Iris pigment epithelial cell (primary cell): ENCODE measurements around the gene ZNF749.

ENCODE experiments used
- DNase-seq: peaks from one replicate; pipeline ENCODE4 v3.0.0-alpha.2; 2011; ENCODE audit warnings: low read depth

The ZNF749 gene

GRCh38 chr19:57435062-57435978 lies at the start of gene ZNF749:
TSS of gene ZNF749 (plus strand) at chr19:57435325. CDS start at chr19:57435579, 254 bp downstream.
- DNase-seq = peak; percentile 98

- DNase-seq = no peak
Observed at GRCh38 chr19:57389194-57389729, 45.9 kb upstream of the ZNF749 start.

- peak; percentile 99 for DNase-seq
Observed at GRCh38 chr19:57389730-57390598, 45.2 kb upstream of the ZNF749 start, which contains the start of gene ZNF548. TSS of gene ZNF548 (plus strand) at chr19:57389854. CDS start at chr19:57390100, 246 bp downstream.

GRCh38 chr19:57395710-57396109 lies 39.4 kb upstream of the ZNF749 start:
- DNase-seq = no peak

GRCh38 chr19:57398868-57399267 lies 36.3 kb upstream of the ZNF749 start:
- no peak for DNase-seq

GRCh38 chr19:57403737-57404563 lies 31.2 kb upstream of the ZNF749 start:
- no peak for DNase-seq

- peak; percentile 53 for DNase-seq
Observed at GRCh38 chr19:57406516-57407123, 28.5 kb upstream of the ZNF749 start.

- DNase-seq = peak; percentile 98
Observed at GRCh38 chr19:57410877-57411671, 24.1 kb upstream of the ZNF749 start, which contains the start of gene ZNF17. TSS of gene ZNF17 (plus strand) at chr19:57411161. CDS start at chr19:57413616, 2,455 bp downstream.

- no peak for DNase-seq
Observed at GRCh38 chr19:57419439-57419838, 15.7 kb upstream of the ZNF749 start.

- DNase-seq = no peak
Observed at GRCh38 chr19:57421037-57421436, 14.1 kb upstream of the ZNF749 start.

GRCh38 chr19:57434386-57435061 lies 601 bp upstream of the ZNF749 start:
- DNase-seq = peak; percentile 31

- DNase-seq = no peak
Observed at GRCh38 chr19:57436417-57436816, 1.3 kb downstream of the ZNF749 start.

GRCh38 chr19:57437931-57438330 lies 2.8 kb downstream of the ZNF749 start:
- no peak for DNase-seq

GRCh38 chr19:57438925-57439324 lies 3.8 kb downstream of the ZNF749 start:
- DNase-seq = no peak

GRCh38 chr19:57441979-57442752 lies 7.0 kb downstream of the ZNF749 start:
- DNase-seq = no peak

GRCh38 chr19:57443121-57443696 lies 8.1 kb downstream of the ZNF749 start:
- DNase-seq = no peak

GRCh38 chr19:57452307-57452706 lies 17.2 kb downstream of the ZNF749 start:
- no peak for DNase-seq

GRCh38 chr19:57465680-57466381 lies 30.7 kb downstream of the ZNF749 start:
- peak; percentile 3 for DNase-seq
